GM10248 (cell line): ENCODE measurements around the gene PAXX.

Source experiments
- CTCF ChIA-PET: fragments of 300-600 bp; sonication (Branson Sonifier 250); formaldehyde crosslinking; extraction: SDS; loops from one replicate; lab custom pipeline; 2021; ENCODE audit warnings: antibody characterized with exemption; lab: Yijun Ruan, JAX
- POLR2A ChIA-PET: fragments of 350-650 bp; sonication (Branson Sonifier 250); formaldehyde crosslinking; extraction: SDS; loops from one replicate; lab custom pipeline; 2020; ENCODE audit warnings: antibody characterized with exemption; lab: Yijun Ruan, JAX
- DNase-seq: peaks from one replicate; pipeline ENCODE4 v3.0.0; 2012; ENCODE audit errors: extremely low spot score
- TF ChIP-seq, protein P1 (sequence below): IDR thresholded peaks from 2 replicates; pipeline ENCODE4 v1.5.1; 2012; ENCODE audit warnings: mild to moderate bottlenecking, low read depth; ENCODE audit errors: extremely low read depth, missing control alignments, control extremely low read depth

Gene PAXX

DNA sequence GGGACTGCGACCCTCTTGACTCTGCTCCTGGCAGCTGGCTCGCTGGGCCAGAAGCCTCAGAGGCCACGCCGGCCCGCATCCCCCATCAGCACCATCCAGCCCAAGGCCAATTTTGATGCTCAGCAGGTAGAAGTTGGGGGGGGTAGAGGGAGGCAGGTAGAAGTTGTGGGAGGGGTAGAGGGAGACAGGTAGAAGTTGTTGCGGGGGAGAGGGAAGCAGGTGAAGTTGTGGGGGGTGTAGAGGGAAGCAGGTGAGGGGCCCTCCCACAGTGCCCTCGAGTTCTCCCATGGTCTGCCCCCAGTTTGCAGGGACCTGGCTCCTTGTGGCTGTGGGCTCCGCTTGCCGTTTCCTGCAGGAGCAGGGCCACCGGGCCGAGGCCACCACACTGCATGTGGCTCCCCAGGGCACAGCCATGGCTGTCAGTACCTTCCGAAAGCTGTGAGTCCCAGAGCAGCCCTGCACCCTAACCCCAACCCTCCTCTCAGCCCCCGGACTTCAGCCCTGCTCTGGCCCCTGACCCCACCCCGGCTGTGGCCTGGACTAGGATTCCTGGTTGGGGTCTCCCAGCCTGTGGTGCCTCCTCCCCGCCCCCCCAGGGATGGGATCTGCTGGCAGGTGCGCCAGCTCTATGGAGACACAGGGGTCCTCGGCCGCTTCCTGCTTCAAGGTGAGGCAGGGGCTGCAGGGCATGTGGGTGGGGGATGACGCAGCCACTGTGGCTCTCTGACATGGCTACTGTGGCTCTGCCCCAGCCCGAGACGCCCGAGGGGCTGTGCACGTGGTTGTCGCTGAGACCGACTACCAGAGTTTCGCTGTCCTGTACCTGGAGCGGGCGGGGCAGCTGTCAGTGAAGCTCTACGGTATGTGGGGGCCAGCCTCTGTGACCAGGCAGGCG is 46.6 kb upstream of the PAXX start:
- CTCF ChIA-PET = interaction anchor here (0.7 to 6.5 kb wide), 5 partner anchors 17 to 102 kb away, joined by 3 to 126 read pairs (median 4); partner anchors contain the start of genes AJM1 and FUT7
- POLR2A ChIA-PET = no interaction called here
- TF ChIP-seq, protein P1, sequence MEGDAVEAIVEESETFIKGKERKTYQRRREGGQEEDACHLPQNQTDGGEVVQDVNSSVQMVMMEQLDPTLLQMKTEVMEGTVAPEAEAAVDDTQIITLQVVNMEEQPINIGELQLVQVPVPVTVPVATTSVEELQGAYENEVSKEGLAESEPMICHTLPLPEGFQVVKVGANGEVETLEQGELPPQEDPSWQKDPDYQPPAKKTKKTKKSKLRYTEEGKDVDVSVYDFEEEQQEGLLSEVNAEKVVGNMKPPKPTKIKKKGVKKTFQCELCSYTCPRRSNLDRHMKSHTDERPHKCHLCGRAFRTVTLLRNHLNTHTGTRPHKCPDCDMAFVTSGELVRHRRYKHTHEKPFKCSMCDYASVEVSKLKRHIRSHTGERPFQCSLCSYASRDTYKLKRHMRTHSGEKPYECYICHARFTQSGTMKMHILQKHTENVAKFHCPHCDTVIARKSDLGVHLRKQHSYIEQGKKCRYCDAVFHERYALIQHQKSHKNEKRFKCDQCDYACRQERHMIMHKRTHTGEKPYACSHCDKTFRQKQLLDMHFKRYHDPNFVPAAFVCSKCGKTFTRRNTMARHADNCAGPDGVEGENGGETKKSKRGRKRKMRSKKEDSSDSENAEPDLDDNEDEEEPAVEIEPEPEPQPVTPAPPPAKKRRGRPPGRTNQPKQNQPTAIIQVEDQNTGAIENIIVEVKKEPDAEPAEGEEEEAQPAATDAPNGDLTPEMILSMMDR = no peak
- no peak for DNase-seq

- TF ChIP-seq, protein P1 = no peak
- POLR2A ChIA-PET = interaction anchor here (1.6 kb wide), 1 partner anchor 294 kb away, joined by 3 read pairs; the partner anchor contains the start of gene TUBB4B
- CTCF ChIA-PET = interaction anchor here (0.9 to 6.5 kb wide), 8 partner anchors 53 to 156 kb away, joined by 3 to 126 read pairs (median 4); partner anchors contain the start of genes ABCA2, AJM1, FUT7 and SAPCD2
- no peak for DNase-seq
Observed at GRCh38 chr9:136946228-136947027, 45.8 kb upstream of the PAXX start.

GRCh38 chr9:136947028-136947891 is 45.0 kb upstream of the PAXX start:
- no peak for DNase-seq

DNA sequence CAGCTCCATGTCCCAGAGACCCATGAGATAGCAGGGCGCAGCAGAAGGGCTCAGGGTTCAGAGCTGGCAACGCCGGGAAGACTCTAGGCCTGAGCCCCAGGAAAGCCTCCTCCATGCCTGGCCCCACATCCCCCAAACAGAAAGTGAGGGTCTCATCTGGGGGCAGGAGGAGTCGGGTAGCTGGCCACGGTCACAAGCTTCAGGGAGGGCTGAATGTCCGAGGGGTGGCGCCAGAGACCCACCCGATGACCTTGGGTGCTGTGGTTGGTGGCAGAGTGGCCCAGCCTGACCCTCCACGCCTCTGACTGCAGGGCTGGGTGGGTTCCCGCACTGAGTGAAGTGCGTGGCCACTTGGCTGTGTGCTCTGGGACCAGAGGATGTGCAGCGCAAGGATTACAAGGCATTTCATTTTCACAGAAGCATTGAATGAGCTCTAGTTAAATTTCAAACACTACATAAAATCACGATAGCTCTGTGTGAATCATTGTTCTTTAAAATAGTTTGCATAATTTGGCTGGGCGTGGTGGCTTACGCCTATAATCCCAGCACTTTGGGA is 44.2 kb upstream of the PAXX start:
- TF ChIP-seq, protein P1 = peak; percentile 71
- no peak for DNase-seq
- ChIA-PET POLR2A (interaction anchor here (0.6 to 1.6 kb wide), 3 partner anchors 40 to 293 kb away, joined by 3 to 6 read pairs (median 4); partner anchors contain the start of genes CYSRT1 and TUBB4B), CTCF (interaction anchor here (0.6 to 6.5 kb wide), 33 partner anchors 9 to 289 kb away, joined by 3 to 126 read pairs (median 4); partner anchors contain the start of genes ABCA2, AJM1, FUT7 and MAN1B1)

More at GRCh38 chr9:136947028-136947891, 45.0 kb upstream of the PAXX start:
- POLR2A ChIA-PET = interaction anchor here (1.6 kb wide), 1 partner anchor 294 kb away, joined by 3 read pairs; the partner anchor contains the start of gene TUBB4B
- CTCF ChIA-PET = interaction anchor here (0.9 to 6.5 kb wide), 30 partner anchors 8 to 289 kb away, joined by 3 to 126 read pairs (median 4); partner anchors contain the start of genes ABCA2, AJM1, FUT7 and MAN1B1
- TF ChIP-seq, protein P1 = no peak

DNA sequence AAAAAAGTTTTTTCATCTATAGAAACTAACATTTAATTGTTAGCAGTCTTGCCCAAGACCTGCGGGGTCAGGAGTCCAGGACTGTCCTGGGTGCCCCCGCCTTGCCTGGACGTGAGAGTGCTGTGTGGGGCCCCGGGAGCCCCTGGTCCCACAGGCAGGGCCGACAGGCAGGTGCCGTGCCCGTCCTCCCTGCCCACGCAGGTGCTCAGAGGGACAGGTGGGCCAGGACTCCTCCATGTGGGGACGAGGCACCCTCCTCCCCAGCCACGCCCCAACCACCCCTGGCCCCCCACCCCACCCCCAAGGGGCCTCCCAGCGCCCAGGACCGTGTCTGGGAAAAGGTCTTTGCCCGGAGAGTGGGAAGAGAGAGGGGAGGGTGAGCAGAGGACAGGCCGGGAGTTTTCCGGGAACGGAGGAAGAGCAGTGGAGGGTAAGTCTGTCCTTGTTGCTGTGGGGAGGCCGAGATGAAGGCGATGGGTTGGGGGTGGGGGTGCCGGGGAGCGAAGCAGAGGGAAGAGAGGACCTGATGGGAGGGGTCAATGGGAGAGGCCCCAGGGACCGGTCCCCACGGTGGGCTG is 42.9 kb upstream of the PAXX start:
- POLR2A ChIA-PET = no interaction called here
- TF ChIP-seq, protein P1 = no peak
- no peak for DNase-seq
- CTCF ChIA-PET = interaction anchor here (2.5 to 6.5 kb wide), 2 partner anchors 80 to 85 kb away, joined by 9 to 126 read pairs; partner anchors contain the start of gene FUT7
